Measurements from ENCODE around the gene LMBR1L. TPM values are rescaled to one million over a fixed set of nuclear protein-coding genes. Genes with fewer than 3 reads are reported as not detected.

The LMBR1L gene
- total RNA-seq: 142 to 160 TPM (median 149 TPM) in 3 replicates

GRCh38 chr12:49110464-49111155 is at the start of gene LMBR1L:
Gene LMBR1L (minus strand): TSS chr12:49110847. CDS start chr12:49110555, 292 bp downstream.
- H3K27me3 Mint-ChIP-seq (ENCODE audit: low read depth): no peaks in the 10 kb centered on the region

DNA sequence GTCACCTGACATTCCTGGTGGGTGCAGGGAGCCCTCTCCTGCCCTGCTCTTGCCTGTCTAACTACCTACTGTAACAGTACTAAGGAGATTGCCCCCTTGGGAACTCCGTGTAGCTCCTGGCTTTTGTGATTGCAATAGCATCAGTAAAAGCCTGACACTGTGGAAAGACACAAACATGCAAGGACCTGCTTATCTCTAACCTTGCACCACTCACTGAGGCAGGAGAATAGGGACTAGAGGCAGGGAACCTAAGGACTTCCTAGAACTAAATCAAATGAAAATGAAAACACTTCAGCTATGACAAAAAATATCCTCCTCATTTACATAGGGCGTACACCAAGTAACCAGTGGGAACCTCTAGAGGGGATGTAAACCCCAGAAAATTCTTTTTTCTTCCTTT is 49.8 kb upstream of the LMBR1L start:
- Mint-ChIP-seq H3K27me3 (ENCODE audit: low read depth) (no peaks in the 10 kb centered on the region), H3K4me3 (no peak overlapping the region), H3K9me3 (peaks cover 6% of the 10 kb centered on the region), H3K36me3 (peaks cover 2% of the 10 kb centered on the region), H3K4me1 (no peaks in the 10 kb centered on the region), H3K27ac (no peak overlapping the region)
- no peak for DNase-seq (ENCODE audit: low spot score in 2 of 2, unreplicated experiment in 2 of 2)
- TF ChIP-seq, protein P1, sequence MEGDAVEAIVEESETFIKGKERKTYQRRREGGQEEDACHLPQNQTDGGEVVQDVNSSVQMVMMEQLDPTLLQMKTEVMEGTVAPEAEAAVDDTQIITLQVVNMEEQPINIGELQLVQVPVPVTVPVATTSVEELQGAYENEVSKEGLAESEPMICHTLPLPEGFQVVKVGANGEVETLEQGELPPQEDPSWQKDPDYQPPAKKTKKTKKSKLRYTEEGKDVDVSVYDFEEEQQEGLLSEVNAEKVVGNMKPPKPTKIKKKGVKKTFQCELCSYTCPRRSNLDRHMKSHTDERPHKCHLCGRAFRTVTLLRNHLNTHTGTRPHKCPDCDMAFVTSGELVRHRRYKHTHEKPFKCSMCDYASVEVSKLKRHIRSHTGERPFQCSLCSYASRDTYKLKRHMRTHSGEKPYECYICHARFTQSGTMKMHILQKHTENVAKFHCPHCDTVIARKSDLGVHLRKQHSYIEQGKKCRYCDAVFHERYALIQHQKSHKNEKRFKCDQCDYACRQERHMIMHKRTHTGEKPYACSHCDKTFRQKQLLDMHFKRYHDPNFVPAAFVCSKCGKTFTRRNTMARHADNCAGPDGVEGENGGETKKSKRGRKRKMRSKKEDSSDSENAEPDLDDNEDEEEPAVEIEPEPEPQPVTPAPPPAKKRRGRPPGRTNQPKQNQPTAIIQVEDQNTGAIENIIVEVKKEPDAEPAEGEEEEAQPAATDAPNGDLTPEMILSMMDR (IDR thresholded peaks at IDR 0.05; ENCODE audit: unreplicated experiment): no peak

More at GRCh38 chr12:49110464-49111155, at the start of gene LMBR1L:
- Mint-ChIP-seq H3K9me3 (no peaks in the 10 kb centered on the region), H3K4me1 (peaks cover 28% of the 10 kb centered on the region), H3K4me3 (peak within 1 kb of the TSS; percentile 97), H3K27ac (peak within 1 kb of the TSS; percentile 98), H3K36me3 (no peaks in the 10 kb centered on the region)
- TF ChIP-seq, protein P1 (IDR thresholded peaks at IDR 0.05; ENCODE audit: unreplicated experiment): peak; percentile 48
- DNase-seq (ENCODE audit: low spot score in 2 of 2, unreplicated experiment in 2 of 2): peak; percentile 85 to 93

- DNase-seq (ENCODE audit: low spot score in 2 of 2, unreplicated experiment in 2 of 2): no peak
- H3K4me1 Mint-ChIP-seq: no peaks in the 10 kb centered on the region
- no peaks in the 10 kb centered on the region for H3K27me3 Mint-ChIP-seq (ENCODE audit: low read depth)
- no peaks in the 10 kb centered on the region for H3K36me3 Mint-ChIP-seq
- no peaks in the 10 kb centered on the region for H3K9me3 Mint-ChIP-seq
- TF ChIP-seq, protein P1 (IDR thresholded peaks at IDR 0.05; ENCODE audit: unreplicated experiment): no peak
- H3K4me3 Mint-ChIP-seq: no peak overlapping the region
- no peak overlapping the region for H3K27ac Mint-ChIP-seq
Observed at GRCh38 chr12:49154221-49154620, 43.6 kb upstream of the LMBR1L start.

- Mint-ChIP-seq H3K27ac (no peak overlapping the region), H3K27me3 (ENCODE audit: low read depth) (no peaks in the 10 kb centered on the region), H3K4me1 (no peaks in the 10 kb centered on the region), H3K9me3 (no peaks in the 10 kb centered on the region), H3K4me3 (no peak overlapping the region), H3K36me3 (no peaks in the 10 kb centered on the region)
- no peak for DNase-seq (ENCODE audit: low spot score in 2 of 2, unreplicated experiment in 2 of 2)
- TF ChIP-seq, protein P1 (IDR thresholded peaks at IDR 0.05; ENCODE audit: unreplicated experiment): no peak
Observed at GRCh38 chr12:49147384-49147783, 36.7 kb upstream of the LMBR1L start.

DNA sequence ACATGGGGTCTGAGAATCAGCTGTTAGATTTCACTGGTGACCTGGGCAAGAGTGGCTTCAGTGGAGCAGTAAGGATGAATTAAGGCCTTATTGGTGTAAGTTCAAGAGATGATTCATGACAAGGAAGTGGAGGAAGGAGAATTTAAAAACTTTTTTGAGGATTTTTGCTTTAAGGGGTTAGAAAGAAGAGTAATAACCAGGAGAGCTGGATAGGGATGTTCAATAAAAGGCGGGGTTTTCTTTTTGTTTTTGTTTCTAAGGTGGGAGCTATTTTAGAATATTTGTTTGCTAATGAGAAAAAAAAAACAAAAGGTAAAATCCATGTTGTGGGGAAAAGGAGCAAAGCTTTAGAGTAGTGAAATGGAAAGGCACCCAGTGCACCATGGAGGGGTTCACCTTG is 35.8 kb upstream of the LMBR1L start:
- H3K4me1 Mint-ChIP-seq: no peaks in the 10 kb centered on the region
- DNase-seq (ENCODE audit: low spot score in 2 of 2, unreplicated experiment in 2 of 2): no peak
- no peak overlapping the region for H3K27ac Mint-ChIP-seq
- TF ChIP-seq, protein P1 (IDR thresholded peaks at IDR 0.05; ENCODE audit: unreplicated experiment): no peak
- H3K27me3 Mint-ChIP-seq (ENCODE audit: low read depth): no peaks in the 10 kb centered on the region
- no peaks in the 10 kb centered on the region for H3K36me3 Mint-ChIP-seq
- no peak overlapping the region for H3K4me3 Mint-ChIP-seq
- no peaks in the 10 kb centered on the region for H3K9me3 Mint-ChIP-seq

Measured in mesothelial cell of epicardium (in vitro differentiated cells).